ENCODE measurements around the gene RYR2. TPM values are rescaled to one million over a fixed set of nuclear protein-coding genes. Genes with fewer than 3 reads are reported as not detected.

The RYR2 gene
- total RNA-seq, 1 donor from 2014 or later: 47.0 TPM

GRCh38 chr1:237029850-237030535 lies 12.0 kb upstream of the RYR2 start:
- no peak overlapping the region for H3K4me3 Mint-ChIP-seq (ENCODE audit: unreplicated experiment)
- H3K9me3 Mint-ChIP-seq (ENCODE audit: unreplicated experiment): peaks cover 3% of the 10 kb centered on the region
- peaks cover 5% of the 10 kb centered on the region for H3K36me3 Mint-ChIP-seq (ENCODE audit: unreplicated experiment)
- TF ChIP-seq CTCF (IDR thresholded peaks at IDR 0.05; ENCODE audit: partially characterized antibody, unreplicated experiment): no peak
- no peak for DNase-seq
- peaks cover 3% of the 10 kb centered on the region for H3K4me1 Mint-ChIP-seq (ENCODE audit: low read depth, unreplicated experiment)
- H3K27me3 Mint-ChIP-seq (ENCODE audit: unreplicated experiment): peaks cover 2% of the 10 kb centered on the region
- no peak overlapping the region for H3K27ac Mint-ChIP-seq (ENCODE audit: unreplicated experiment)

GRCh38 chr1:237031480-237031879 lies 10.5 kb upstream of the RYR2 start:
- DNase-seq: no peak
- Mint-ChIP-seq H3K27ac (ENCODE audit: unreplicated experiment) (no peak overlapping the region), H3K36me3 (ENCODE audit: unreplicated experiment) (no peaks in the 10 kb centered on the region), H3K4me3 (ENCODE audit: unreplicated experiment) (no peak overlapping the region), H3K4me1 (ENCODE audit: low read depth, unreplicated experiment) (peaks cover 3% of the 10 kb centered on the region), H3K9me3 (ENCODE audit: unreplicated experiment) (no peaks in the 10 kb centered on the region), H3K27me3 (ENCODE audit: unreplicated experiment) (peaks cover 2% of the 10 kb centered on the region)
- no peak for TF ChIP-seq CTCF (IDR thresholded peaks at IDR 0.05; ENCODE audit: partially characterized antibody, unreplicated experiment)

DNA sequence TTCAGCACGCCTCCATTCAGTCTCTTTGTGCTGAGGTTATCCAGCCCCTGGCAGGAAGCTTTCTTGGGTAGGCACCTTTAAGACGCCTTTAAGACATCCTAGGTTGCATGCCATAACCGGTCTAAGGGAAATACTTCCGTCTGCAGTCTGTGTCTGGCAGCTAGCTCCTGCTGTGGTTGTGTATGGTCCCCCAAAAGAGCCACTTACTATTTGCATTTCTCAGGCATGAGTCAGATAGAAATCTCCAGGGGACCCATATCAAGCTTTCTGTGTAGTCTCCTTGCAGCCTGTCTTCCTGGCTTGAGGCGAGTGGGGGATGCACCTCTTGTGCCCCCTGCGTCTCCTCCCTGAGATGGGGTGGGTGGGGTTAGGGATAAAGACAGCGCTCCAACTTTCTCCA lies 10.0 kb upstream of the RYR2 start:
- Mint-ChIP-seq H3K4me3 (ENCODE audit: unreplicated experiment) (no peak overlapping the region), H3K4me1 (ENCODE audit: low read depth, unreplicated experiment) (peaks cover 3% of the 10 kb centered on the region)

DNA sequence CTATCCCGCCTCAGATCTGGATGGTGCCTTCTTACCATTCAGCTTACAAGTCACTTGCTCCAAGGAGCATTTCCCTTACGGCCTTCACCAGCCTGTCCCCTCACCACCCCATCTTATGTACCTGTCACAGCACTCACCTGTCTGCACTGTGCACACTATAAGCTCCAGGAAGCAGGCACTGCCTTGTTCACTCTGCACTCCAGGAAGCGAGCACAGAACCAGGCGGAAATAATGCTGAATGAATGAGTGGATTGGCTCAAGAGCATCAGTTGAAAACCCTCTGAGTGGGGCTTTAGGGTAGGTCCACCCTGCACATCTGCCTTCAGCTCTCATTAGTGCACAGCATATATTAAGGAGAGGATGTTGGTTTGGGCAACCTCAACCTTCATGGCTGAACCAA lies 8.9 kb upstream of the RYR2 start:
- H3K36me3 Mint-ChIP-seq (ENCODE audit: unreplicated experiment): no peaks in the 10 kb centered on the region
- H3K4me1 Mint-ChIP-seq (ENCODE audit: low read depth, unreplicated experiment): peaks cover 3% of the 10 kb centered on the region
- no peak for DNase-seq
- no peaks in the 10 kb centered on the region for H3K9me3 Mint-ChIP-seq (ENCODE audit: unreplicated experiment)
- H3K27ac Mint-ChIP-seq (ENCODE audit: unreplicated experiment): no peak overlapping the region
- TF ChIP-seq CTCF (IDR thresholded peaks at IDR 0.05; ENCODE audit: partially characterized antibody, unreplicated experiment): no peak
- H3K27me3 Mint-ChIP-seq (ENCODE audit: unreplicated experiment): no peaks in the 10 kb centered on the region
- H3K4me3 Mint-ChIP-seq (ENCODE audit: unreplicated experiment): no peak overlapping the region

More for the DNA sequence above, 10.0 kb upstream of the RYR2 start:
- TF ChIP-seq CTCF (IDR thresholded peaks at IDR 0.05; ENCODE audit: partially characterized antibody, unreplicated experiment): no peak
- H3K27me3 Mint-ChIP-seq (ENCODE audit: unreplicated experiment): peaks cover 2% of the 10 kb centered on the region
- H3K9me3 Mint-ChIP-seq (ENCODE audit: unreplicated experiment): no peaks in the 10 kb centered on the region
- DNase-seq: no peak
- no peak overlapping the region for H3K27ac Mint-ChIP-seq (ENCODE audit: unreplicated experiment)
- no peaks in the 10 kb centered on the region for H3K36me3 Mint-ChIP-seq (ENCODE audit: unreplicated experiment)

DNA sequence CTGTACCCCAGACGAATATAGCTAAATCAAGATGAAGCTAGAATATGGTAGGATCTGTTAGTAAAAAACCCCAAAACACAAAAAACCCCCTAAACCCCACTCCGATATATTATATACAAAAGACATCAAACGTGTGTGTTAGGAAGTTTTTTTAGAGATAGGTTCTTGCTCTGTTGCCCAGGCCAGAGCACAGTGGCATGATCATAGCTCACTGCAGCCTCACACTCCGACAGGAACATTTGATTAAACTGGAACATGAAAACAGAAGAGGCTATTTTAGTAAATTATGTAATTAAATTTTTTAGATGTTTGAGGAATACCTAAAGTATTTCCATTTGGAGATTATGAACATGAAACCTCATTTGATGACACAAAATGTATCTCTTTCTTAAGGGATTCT lies 8.2 kb upstream of the RYR2 start:
- H3K9me3 Mint-ChIP-seq (ENCODE audit: unreplicated experiment): no peaks in the 10 kb centered on the region
- peaks cover 3% of the 10 kb centered on the region for H3K4me1 Mint-ChIP-seq (ENCODE audit: low read depth, unreplicated experiment)
- no peak overlapping the region for H3K27ac Mint-ChIP-seq (ENCODE audit: unreplicated experiment)
- no peak for TF ChIP-seq CTCF (IDR thresholded peaks at IDR 0.05; ENCODE audit: partially characterized antibody, unreplicated experiment)
- DNase-seq: no peak
- no peaks in the 10 kb centered on the region for H3K27me3 Mint-ChIP-seq (ENCODE audit: unreplicated experiment)
- no peaks in the 10 kb centered on the region for H3K36me3 Mint-ChIP-seq (ENCODE audit: unreplicated experiment)
- H3K4me3 Mint-ChIP-seq (ENCODE audit: unreplicated experiment): no peak overlapping the region
